ENCODE data around the gene MOCS1.

The MOCS1 gene

DNA sequence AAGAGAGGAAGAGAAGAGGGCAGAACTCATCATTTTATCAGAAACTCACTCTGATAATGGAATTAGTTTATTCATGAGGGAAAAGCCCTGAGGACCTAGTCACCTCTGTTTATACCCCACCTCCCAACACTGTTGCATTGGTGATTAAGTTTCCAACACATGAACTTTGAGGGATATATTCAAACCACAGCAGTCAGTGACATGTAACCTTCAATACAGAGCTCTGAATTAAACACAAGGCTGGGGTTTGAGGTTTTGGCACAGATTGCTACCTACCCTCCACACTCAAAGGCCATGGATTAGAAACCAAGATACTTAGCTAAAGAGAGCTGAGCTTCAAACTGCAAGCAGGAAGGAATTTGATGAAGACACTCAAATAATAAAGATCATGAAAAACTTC lies 48.5 kb upstream of the MOCS1 start:
- no peaks in the 10 kb centered on the region for H3K9me3 ChIP-seq (ENCODE audit: control insufficient read depth, insufficient read depth, low read length)
- H3K4me2 ChIP-seq (ENCODE audit: low read length): no peak overlapping the region
- no peaks in the 10 kb centered on the region for H3K9me2 ChIP-seq (replicated peaks; ENCODE audit: control insufficient read depth, low read length)
- peaks cover 3% of the 10 kb centered on the region; the same call in 1 of the 2 replicates for H3K27me3 ChIP-seq (ENCODE audit: control insufficient read depth, low read length)
- no peaks in the 10 kb centered on the region for H3K4me1 ChIP-seq (ENCODE audit: control insufficient read depth, low read length)
- no peaks in the 10 kb centered on the region for H4K20me1 ChIP-seq (ENCODE audit: control insufficient read depth, insufficient read depth, low read depth, low read length)
- no peak for TF ChIP-seq EZH2phosphoT487 (IDR thresholded peaks at IDR 0.05; ENCODE audit: borderline replicate concordance, low read length)
- TF ChIP-seq, protein P1, sequence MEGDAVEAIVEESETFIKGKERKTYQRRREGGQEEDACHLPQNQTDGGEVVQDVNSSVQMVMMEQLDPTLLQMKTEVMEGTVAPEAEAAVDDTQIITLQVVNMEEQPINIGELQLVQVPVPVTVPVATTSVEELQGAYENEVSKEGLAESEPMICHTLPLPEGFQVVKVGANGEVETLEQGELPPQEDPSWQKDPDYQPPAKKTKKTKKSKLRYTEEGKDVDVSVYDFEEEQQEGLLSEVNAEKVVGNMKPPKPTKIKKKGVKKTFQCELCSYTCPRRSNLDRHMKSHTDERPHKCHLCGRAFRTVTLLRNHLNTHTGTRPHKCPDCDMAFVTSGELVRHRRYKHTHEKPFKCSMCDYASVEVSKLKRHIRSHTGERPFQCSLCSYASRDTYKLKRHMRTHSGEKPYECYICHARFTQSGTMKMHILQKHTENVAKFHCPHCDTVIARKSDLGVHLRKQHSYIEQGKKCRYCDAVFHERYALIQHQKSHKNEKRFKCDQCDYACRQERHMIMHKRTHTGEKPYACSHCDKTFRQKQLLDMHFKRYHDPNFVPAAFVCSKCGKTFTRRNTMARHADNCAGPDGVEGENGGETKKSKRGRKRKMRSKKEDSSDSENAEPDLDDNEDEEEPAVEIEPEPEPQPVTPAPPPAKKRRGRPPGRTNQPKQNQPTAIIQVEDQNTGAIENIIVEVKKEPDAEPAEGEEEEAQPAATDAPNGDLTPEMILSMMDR (IDR thresholded peaks at IDR 0.05; ENCODE audit: low read depth, low read length, poor library complexity, severe bottlenecking): no peak
- no peaks in the 10 kb centered on the region for H3K79me2 ChIP-seq (ENCODE audit: control insufficient read depth, low read length)
- H3K4me3 ChIP-seq (ENCODE audit: low read length): no peak overlapping the region
- H3K36me3 ChIP-seq (ENCODE audit: control insufficient read depth, low read length): no peaks in the 10 kb centered on the region
- H3K27ac ChIP-seq (ENCODE audit: low read depth, low read length): no peak overlapping the region
- no peaks in the 10 kb centered on the region for H3F3A ChIP-seq (ENCODE audit: control insufficient read depth, insufficient read depth)

DNA sequence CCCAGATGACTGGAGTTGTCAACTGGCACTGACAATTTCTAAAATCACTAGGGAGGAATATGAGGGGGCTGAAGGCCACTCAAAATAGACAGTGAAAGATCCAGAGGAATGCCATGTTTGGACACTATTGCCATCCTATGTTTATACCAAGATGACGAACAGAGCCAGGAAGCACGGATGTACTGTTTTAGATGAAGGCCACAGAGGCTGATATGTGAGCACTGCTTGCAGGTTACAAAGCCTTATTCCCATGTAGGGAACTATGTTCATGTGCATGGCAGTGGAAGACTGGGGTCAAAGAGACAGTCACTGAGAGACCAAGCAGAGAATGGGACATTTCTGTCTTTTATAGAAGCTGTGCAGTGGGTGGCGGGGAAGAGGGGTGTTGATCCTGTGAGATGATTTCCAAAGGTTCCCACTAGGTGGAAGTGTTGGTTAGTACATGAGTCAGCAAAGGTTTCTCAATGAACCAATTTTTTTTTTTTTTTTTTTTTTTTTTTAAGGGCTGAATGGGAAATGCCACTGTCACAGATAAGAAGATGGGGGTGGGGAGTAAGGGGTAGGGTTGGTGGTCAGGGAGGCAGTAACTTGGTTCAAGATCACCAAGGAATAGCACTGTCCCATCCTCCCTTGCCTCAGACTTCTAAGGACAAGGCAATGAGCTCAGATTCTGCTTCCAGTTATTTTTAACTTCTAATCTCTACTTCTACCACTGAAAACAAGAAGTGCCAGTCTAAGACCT lies 46.7 kb upstream of the MOCS1 start:
- Histone ChIP-seq H3K4me2 (ENCODE audit: low read length) (no peak overlapping the region), H3K36me3 (ENCODE audit: control insufficient read depth, low read length) (no peaks in the 10 kb centered on the region), H4K20me1 (ENCODE audit: control insufficient read depth, insufficient read depth, low read depth, low read length) (no peaks in the 10 kb centered on the region), H3K9me2 (replicated peaks; ENCODE audit: control insufficient read depth, low read length) (no peaks in the 10 kb centered on the region), H3K27ac (ENCODE audit: low read depth, low read length) (no peak overlapping the region), H3K79me2 (ENCODE audit: control insufficient read depth, low read length) (no peaks in the 10 kb centered on the region), H3K4me1 (ENCODE audit: control insufficient read depth, low read length) (no peaks in the 10 kb centered on the region), H3K27me3 (ENCODE audit: control insufficient read depth, low read length) (peaks cover 3% of the 10 kb centered on the region; the same call in 1 of the 2 replicates), H3K9me3 (ENCODE audit: control insufficient read depth, insufficient read depth, low read length) (no peaks in the 10 kb centered on the region), H3K4me3 (ENCODE audit: low read length) (no peak overlapping the region), H3F3A (ENCODE audit: control insufficient read depth, insufficient read depth) (no peaks in the 10 kb centered on the region)
- TF ChIP-seq EZH2phosphoT487 (IDR thresholded peaks at IDR 0.05; ENCODE audit: borderline replicate concordance, low read length): no peak
- TF ChIP-seq, protein P1 (IDR thresholded peaks at IDR 0.05; ENCODE audit: low read depth, low read length, poor library complexity, severe bottlenecking): peak; percentile 38

DNA sequence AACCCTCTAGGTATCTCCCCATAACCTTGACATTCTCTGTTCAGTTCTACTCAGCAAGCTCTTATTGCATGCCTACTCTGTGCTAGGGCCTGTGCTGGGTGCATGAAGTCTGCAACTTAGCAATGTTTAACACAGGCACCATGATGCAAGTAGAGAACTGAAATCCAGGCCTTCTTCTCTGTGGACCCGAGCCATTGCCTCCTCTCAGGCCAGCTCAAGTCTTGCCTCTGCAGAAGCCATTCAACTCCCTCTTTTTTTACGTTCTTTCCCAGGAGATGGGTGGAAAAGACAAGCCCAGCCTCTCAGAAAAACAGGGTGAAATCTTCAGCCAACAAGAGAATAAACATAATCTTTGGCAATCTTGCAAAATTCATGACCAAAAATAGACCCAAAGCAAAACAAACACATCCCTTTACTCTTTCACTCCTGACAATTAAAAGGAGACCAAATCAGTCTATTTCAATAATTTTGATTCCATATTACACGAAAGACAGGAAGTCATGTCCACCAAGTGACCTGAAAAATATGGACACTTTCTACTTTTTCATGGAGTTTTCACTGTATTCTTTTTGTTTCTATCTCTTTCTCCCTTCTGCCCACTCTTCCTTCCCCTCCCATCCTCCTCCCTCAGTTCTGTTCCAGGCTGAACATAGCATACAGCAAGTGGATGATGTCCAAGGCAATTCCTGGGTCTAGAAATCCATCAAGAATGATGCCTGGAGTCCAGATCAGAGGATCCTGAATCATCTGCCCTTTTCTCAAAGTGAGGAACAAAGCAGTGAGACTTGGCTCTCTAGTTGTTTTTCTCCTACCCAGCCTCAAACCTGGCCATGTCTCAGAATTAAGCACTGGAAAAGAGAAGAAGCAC lies 45.4 kb upstream of the MOCS1 start:
- Histone ChIP-seq H3K27me3 (ENCODE audit: control insufficient read depth, low read length) (peaks cover 3% of the 10 kb centered on the region; the same call in 1 of the 2 replicates), H3K9me3 (ENCODE audit: control insufficient read depth, insufficient read depth, low read length) (no peaks in the 10 kb centered on the region), H4K20me1 (ENCODE audit: control insufficient read depth, insufficient read depth, low read depth, low read length) (no peaks in the 10 kb centered on the region), H3K79me2 (ENCODE audit: control insufficient read depth, low read length) (no peaks in the 10 kb centered on the region), H3K4me2 (ENCODE audit: low read length) (no peak overlapping the region), H3K9me2 (replicated peaks; ENCODE audit: control insufficient read depth, low read length) (no peaks in the 10 kb centered on the region), H3F3A (ENCODE audit: control insufficient read depth, insufficient read depth) (no peaks in the 10 kb centered on the region), H3K4me1 (ENCODE audit: control insufficient read depth, low read length) (no peaks in the 10 kb centered on the region), H3K27ac (ENCODE audit: low read depth, low read length) (no peak overlapping the region), H3K36me3 (ENCODE audit: control insufficient read depth, low read length) (no peaks in the 10 kb centered on the region), H3K4me3 (ENCODE audit: low read length) (no peak overlapping the region)
- TF ChIP-seq EZH2phosphoT487 (IDR thresholded peaks at IDR 0.05; ENCODE audit: borderline replicate concordance, low read length): no peak
- TF ChIP-seq, protein P1 (IDR thresholded peaks at IDR 0.05; ENCODE audit: low read depth, low read length, poor library complexity, severe bottlenecking): no peak
